CD4-positive, alpha-beta T cell treated with Interleukin-15 for 4 hours (primary cell): ENCODE data around the gene ANKRD33B.
"Not testable (repeated sequence)": the region's sequence is repeated elsewhere in the genome, so short reads cannot be mapped to it uniquely, and the experiment has no call there.

ENCODE experiments used
- DNase-seq: peaks from one replicate; pipeline ENCODE4 v3.0.0-alpha.2; 2020; ENCODE audit warnings: low spot score

ANKRD33B gene

GRCh38 chr5:10537624-10538023 lies 26.2 kb upstream of the ANKRD33B start:
- DNase-seq = no peak

DNA sequence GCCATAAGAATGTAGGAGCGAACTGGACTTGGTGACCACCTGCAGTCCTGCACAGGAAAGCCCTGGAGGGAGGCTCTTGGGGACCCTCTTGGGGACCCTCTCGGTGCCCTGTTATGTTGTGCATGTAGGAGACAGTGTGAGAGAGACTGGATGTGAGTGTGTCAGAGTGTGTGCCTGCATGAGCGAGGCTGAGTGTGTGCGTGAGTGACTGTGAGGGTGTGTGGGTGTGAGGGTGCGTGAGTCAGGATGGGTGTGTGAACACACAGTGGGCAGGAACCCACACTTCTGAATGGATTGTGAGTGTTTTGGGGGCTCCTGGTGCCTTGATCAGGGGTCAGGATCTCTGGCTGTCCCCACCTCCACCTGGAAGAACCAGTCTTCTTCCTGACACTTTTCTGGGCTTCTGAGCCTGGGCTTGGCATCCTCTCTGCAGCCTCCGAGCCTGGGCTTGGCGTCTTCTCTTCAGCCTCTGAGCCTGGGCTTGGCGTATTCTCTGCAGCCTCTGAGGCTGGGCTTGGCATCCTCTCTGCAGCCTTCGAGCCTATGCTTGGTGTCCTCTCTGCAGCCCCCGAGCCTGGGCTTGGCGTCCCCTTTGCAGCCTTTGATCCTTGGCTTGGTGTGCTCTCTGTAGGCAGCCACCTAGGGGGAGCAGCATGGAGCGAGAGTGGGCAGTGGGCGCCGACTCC lies 25.6 kb upstream of the ANKRD33B start:
- DNase-seq = no peak

GRCh38 chr5:10538789-10539686 lies 24.8 kb upstream of the ANKRD33B start:
- no peak for DNase-seq

DNA sequence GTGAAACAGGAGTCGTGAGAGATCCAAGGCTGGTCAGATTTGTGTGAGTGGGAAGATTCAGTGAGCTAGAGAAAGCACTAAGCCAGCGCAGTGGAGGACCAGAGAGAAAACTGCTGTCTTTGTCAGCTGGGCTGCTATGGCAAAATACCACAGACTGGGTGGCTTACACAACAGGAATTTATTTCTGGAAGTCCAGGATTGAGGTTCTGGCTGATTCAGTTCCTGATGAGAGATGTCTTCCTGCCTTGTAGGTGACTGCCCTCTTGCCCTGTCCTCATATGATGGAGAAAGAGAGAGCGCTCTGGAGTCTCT lies 24.2 kb upstream of the ANKRD33B start:
- DNase-seq = no peak

DNA sequence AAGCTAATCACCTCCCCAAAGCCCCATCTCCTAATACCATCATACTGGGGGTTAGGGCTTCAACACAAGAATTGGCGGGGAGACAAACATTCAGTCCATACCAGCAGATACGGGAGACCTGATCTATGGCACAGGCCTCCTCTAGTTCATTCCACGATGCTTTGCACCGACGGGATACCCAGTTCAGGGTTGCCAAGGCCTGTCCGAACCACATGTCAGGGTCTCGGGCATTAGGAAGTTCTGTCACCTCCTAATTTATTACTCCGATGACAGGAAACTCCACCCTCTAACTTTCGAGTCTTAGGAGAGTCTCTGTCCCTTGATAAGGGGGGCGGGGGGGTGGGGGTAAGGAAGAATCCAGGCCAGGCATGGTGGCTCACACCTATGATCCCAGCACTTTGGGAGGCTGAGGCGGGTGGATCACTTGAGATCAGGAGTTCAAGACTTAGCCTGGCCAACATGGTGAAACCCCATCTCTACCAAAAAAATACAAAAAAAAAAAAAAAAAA lies 23.8 kb upstream of the ANKRD33B start:
- DNase-seq = no peak

- no peak for DNase-seq
Observed at GRCh38 chr5:10540951-10541646, 22.8 kb upstream of the ANKRD33B start.

DNA sequence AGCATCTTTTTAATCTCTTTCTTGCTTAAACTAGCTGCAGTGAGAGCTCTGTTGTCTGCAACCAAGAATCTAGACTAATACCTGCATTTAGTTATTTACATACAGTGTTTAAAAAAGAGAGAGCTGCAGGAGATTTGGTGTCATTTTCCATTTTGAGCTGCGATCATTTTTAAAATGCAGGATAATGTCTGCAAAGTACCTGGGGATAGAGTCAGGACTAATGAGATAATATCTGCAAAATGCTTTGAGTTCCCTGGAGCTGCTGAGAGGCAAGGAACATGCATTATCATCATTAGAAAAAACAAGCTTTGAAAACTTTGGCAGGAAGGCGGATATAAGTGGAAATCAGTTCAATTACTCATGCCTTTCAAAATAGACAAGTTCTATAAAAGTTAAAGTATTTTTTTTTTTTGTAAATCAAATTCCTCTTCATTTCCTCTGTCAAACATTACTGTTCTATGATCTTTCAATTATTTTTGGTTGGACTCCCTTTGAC lies 21.8 kb upstream of the ANKRD33B start:
- DNase-seq = no peak

GRCh38 chr5:10543585-10544040 lies 20.3 kb upstream of the ANKRD33B start:
- DNase-seq = no peak

DNA sequence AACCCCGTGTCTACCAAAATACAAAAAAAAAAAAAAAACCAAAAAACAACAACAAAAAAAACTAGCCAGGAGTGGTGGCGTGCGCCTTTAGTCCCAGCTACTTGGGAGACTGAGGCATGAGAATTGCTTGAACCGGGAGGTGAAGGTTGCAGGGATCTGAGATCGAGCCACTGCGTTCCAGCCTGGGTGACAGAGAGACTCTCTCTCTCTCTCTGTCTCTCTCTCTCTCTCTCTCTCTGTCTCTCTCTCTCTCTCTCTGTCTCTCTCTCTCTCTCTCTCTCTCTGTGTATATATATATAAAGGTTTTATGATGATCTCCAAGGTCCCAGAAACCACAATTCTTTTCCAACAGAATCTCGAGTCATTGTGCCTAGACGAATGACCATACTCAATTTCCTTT lies 18.8 kb upstream of the ANKRD33B start:
- no peak for DNase-seq

DNA sequence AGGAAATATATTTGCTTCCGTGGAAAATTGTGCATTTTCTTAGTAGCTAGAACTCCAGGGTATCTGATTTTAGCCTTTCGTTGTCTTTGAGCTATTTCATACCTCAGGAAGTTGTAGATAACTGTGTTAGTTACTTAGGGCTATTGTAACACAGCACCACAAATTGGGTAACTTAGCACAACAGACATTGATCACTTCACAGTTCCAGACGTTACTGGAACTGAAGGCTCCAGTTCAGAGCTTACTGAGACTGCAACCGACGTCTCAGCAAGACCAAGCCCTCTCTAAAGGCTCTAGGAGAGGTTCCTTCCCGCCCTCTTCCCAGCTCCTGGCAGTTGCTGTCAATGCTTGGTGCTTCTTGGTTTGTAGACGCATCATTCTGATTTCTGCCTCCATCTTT lies 17.7 kb upstream of the ANKRD33B start:
- no peak for DNase-seq

DNA sequence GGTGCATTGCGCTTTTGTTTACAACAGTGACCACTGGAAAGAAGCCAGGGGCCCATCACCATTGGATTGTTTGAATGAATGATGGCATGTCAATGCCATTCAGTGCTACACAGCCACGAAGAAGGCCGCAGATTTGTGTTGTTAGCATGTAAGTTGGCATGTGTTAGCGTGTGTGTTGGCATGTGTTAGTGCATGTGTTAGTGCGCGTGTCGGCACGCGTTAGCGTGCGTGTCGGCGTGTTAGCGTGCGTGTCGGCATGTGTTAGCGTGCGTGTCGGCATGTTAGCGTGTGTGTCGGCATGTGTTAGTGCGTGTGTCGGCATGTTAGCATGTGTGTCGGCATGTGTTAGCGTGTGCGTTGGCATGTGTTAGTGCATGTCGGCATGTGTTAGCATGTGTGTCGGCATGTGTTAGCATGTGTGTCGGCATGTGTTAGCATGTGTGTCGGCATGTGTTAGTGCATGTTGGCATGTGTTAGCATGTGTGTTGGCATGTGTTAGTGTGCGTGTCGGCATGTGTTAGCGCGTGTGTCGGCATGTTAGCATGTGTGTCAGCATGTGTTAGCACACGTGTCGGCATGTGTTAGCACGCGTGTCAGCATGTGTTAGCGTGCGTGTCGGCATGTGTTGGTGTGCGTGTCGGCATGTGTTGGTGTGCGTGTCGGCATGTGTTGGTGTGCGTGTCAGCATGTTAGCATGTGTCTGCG lies 15.3 kb upstream of the ANKRD33B start:
- DNase-seq = no peak

- not testable (repeated sequence) for DNase-seq
Observed at GRCh38 chr5:10549123-10549514, 14.8 kb upstream of the ANKRD33B start.

DNA sequence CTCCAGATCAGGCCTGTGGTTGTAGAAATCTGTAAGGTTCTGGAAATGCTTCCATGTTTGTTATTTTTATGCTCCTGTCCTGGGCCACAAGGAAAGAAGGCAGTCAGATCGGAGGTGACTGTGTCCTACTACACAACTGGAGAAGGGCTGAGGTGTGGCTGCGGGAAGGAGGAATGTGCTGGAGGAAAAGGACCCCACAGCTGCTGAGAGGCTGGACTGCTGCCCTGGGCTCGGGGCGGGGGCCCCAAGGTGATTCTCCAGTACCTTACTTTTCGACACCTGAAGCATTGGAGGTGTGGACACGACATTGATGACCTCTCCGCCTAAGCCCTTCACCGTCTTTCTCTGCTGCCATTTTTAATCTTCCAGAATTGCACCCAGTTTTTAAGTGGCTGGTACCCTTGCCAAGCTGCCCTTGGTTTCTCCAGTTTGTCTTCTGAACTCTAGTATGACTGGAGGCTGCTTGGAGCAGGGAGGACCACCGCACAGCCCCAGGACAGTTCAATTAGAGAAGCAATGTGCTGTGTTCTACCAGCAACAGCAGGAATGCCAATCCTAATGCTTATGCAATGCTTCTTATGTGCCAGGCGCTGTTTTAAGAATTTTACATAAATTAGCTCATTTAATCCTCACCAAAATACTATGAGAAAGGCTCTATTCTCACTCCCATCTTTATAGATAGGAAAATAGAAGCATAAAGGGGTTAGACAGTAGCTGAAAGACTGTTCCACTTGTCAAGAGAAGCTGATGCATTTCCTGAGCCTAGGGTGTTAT lies 13.5 kb upstream of the ANKRD33B start:
- DNase-seq = no peak

DNA sequence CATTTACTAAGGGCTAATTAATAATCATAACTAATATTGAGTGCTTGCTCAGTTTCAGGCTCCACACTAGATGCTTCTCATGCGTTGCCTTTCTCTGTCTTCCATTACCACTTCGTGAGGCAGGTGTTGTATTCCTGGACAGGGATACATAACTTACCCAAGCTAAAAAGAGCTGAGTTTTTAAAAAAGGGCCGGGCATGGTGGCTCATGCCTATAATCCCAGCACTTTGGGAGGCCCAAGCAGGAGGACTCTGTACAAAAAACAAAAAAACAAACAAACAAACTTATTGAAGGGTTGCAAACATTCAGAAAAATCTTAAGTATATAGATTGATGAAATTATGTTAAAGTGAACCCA lies 12.1 kb upstream of the ANKRD33B start:
- DNase-seq = no peak

DNA sequence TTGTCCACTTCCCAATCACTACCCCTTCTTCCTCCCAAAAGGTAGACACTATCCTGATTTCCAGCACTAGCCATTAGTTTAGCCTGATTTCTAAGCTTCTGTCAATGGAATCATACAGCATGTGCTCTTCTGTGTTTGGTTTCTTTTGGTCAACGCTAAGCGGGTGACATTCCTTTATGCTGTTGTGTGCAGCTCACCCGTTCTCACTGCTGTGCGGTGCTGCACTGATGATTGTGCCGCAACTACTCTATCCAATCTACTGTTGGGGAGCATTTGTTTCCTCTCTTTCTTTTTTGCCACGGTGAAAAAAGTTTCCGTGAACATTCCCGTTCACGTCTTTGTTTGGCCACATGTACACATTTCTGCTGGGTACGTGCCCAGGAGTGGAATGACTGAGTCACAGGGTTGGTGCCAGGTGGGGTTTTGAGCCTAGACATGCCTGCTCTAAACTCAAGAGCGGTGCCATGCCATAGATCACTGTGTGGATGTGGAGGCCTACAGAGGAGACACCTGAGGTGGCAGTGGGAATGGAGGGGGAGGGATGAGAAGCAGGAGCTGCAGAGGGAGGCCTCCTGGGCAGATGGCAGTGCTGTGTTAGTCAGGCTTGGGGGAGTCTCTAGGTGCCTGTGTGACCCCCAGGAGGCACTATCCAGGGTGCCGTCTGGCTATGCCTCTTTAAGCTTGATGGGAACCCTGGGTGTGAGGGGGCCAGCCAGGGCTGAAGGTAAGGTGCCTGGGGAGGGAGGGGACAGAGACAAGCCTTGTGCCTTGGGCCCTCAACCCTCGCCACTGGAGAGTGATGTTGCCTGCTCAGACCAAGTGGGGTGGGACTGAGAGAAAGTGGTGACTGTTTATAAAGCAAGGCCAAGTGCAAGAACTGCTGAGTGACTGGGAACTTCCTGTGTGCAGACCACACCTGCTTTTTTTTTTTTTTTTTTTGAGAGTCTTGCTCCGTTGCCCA lies 11.4 kb upstream of the ANKRD33B start:
- no peak for DNase-seq

- no peak for DNase-seq
Observed at GRCh38 chr5:10553476-10553875, 10.4 kb upstream of the ANKRD33B start.

GRCh38 chr5:10555277-10555684 lies 8.6 kb upstream of the ANKRD33B start:
- no peak for DNase-seq

GRCh38 chr5:10556289-10556807 lies 7.5 kb upstream of the ANKRD33B start:
- no peak for DNase-seq

- no peak for DNase-seq
Observed at GRCh38 chr5:10556893-10557746, 6.8 kb upstream of the ANKRD33B start.
